WTC11 (cell line): ENCODE data around the gene ZC3H12A. TPM values are rescaled to one million over a fixed set of nuclear protein-coding genes. Genes with fewer than 3 reads are reported as not detected.

Experiments
- ATAC-seq: fragments of 200-7000 bp; cut with Tn5 transposase; 2 replicates; pipeline ENCODE4 v1.10.0; 2021; ENCODE audit warnings: mild to moderate bottlenecking, moderate library complexity
- CTCF ChIA-PET: fragments of 300-600 bp; sonication (Branson Sonifier 250); formaldehyde crosslinking; loops from one replicate; lab custom pipeline; 2021; ENCODE audit warnings: antibody characterized with exemption; lab: Charles Lee
- POLR2A ChIA-PET: fragments of 350-600 bp; sonication (Branson Sonifier 250); formaldehyde crosslinking; loops from one replicate; lab custom pipeline; 2021; ENCODE audit warnings: antibody characterized with exemption; lab: Charles Lee
- DNase-seq: peaks from one replicate; pipeline ENCODE4 v3.0.0; 2021; ENCODE audit warnings: low spot score
- H3K27ac Mint-ChIP-seq: 2 replicates; pipeline ENCODE4 v1.8.0; 2021; ENCODE audit warnings: mixed read lengths
- H3K27me3 Mint-ChIP-seq: 2 replicates; pipeline ENCODE4 v1.8.0; 2021; ENCODE audit warnings: low read depth, mild to moderate bottlenecking, moderate library complexity, mixed read lengths
- H3K36me3 Mint-ChIP-seq: 2 replicates; pipeline ENCODE4 v1.8.0; 2021; ENCODE audit warnings: mixed read lengths
- H3K4me1 Mint-ChIP-seq: 2 replicates; pipeline ENCODE4 v1.8.0; 2022; ENCODE audit warnings: mixed read lengths
- H3K4me3 Mint-ChIP-seq: 2 replicates; pipeline ENCODE4 v1.8.0; 2021; ENCODE audit warnings: mild to moderate bottlenecking, moderate library complexity, mixed read lengths
- H3K9me3 Mint-ChIP-seq: 2 replicates; pipeline ENCODE4 v1.8.0; 2021; ENCODE audit warnings: mixed read lengths
- EMX1 ChIP-seq: fragments of 250-450 bp; sonication (Bioruptor Pico); IDR thresholded peaks from 2 replicates; pipeline ENCODE4 v1.8.0; 2021; ENCODE audit warnings: mild to moderate bottlenecking
- ESRRA ChIP-seq: sonication (generic); formaldehyde crosslinking; IDR thresholded peaks from 2 replicates; pipeline ENCODE4 v1.8.1; 2022; ENCODE audit warnings: mild to moderate bottlenecking, missing genetic modification reagents, borderline replicate concordance
- ETV6 ChIP-seq: sonication (generic); formaldehyde crosslinking; IDR thresholded peaks from 2 replicates; pipeline ENCODE4 v1.8.1; 2022; ENCODE audit warnings: mild to moderate bottlenecking, missing genetic modification reagents
- FOXJ3 ChIP-seq: sonication (generic); formaldehyde crosslinking; IDR thresholded peaks from 2 replicates; pipeline ENCODE4 v1.9.0; 2021; ENCODE audit warnings: missing genetic modification reagents, mild to moderate bottlenecking, borderline replicate concordance
- FOXP1 ChIP-seq: sonication (generic); formaldehyde crosslinking; IDR thresholded peaks from 2 replicates; pipeline ENCODE4 v1.8.0; 2022; ENCODE audit warnings: missing genetic modification reagents, mild to moderate bottlenecking, moderate library complexity, borderline replicate concordance
- GRHL2 ChIP-seq: fragments of 250-450 bp; sonication (Bioruptor Pico); IDR thresholded peaks from 2 replicates; pipeline ENCODE4 v1.8.0; 2022; ENCODE audit warnings: mild to moderate bottlenecking, moderate library complexity; ENCODE audit not compliant: insufficient replicate concordance, severe bottlenecking
- GTF2I ChIP-seq: fragments of 250-450 bp; sonication (Bioruptor Pico); conservative IDR thresholded peaks from 2 replicates; pipeline ENCODE4 v1.4.0; 2021; ENCODE audit warnings: mild to moderate bottlenecking
- HMGA2 ChIP-seq: fragments of 250-450 bp; sonication (Bioruptor Pico); IDR thresholded peaks from 2 replicates; pipeline ENCODE4 v1.4.0; 2021; ENCODE audit warnings: mild to moderate bottlenecking, moderate library complexity
- MXD4 ChIP-seq: fragments of 250-450 bp; sonication (Bioruptor Pico); IDR thresholded peaks from 2 replicates; pipeline ENCODE4 v1.8.0; 2021; ENCODE audit warnings: mild to moderate bottlenecking, moderate library complexity, borderline replicate concordance
- NFYB ChIP-seq: sonication (generic); formaldehyde crosslinking; conservative IDR thresholded peaks from 2 replicates; pipeline ENCODE4 v1.8.0; 2022; ENCODE audit warnings: low read depth, missing genetic modification reagents
- NR2C2 ChIP-seq: sonication (generic); formaldehyde crosslinking; IDR thresholded peaks from 2 replicates; pipeline ENCODE4 v1.8.0; 2022; ENCODE audit warnings: mild to moderate bottlenecking, missing genetic modification reagents
- SOX15 ChIP-seq: fragments of 250-450 bp; sonication (Bioruptor Pico); IDR thresholded peaks from 2 replicates; pipeline ENCODE4 v1.9.0; 2021; ENCODE audit warnings: mild to moderate bottlenecking
- ZNF138 ChIP-seq: sonication (generic); formaldehyde crosslinking; conservative IDR thresholded peaks from 2 replicates; pipeline ENCODE4 v1.8.1; 2022; ENCODE audit warnings: mild to moderate bottlenecking, moderate library complexity, missing genetic modification reagents
- ZNF232 ChIP-seq: sonication (generic); formaldehyde crosslinking; IDR thresholded peaks from 2 replicates; pipeline ENCODE4 v1.8.0; 2022; ENCODE audit warnings: mild to moderate bottlenecking, missing genetic modification reagents
- ZNF263 ChIP-seq: sonication (generic); formaldehyde crosslinking; IDR thresholded peaks from 2 replicates; pipeline ENCODE4 v1.8.1; 2022; ENCODE audit warnings: low read depth, mild to moderate bottlenecking, moderate library complexity, missing genetic modification reagents
- ZNF396 ChIP-seq: fragments of 250-450 bp; sonication (Bioruptor Pico); IDR thresholded peaks from 2 replicates; pipeline ENCODE4 v1.8.0; 2021; ENCODE audit warnings: mild to moderate bottlenecking, moderate library complexity, borderline replicate concordance
- total RNA-seq: library from RNA; stranded (reverse); gene quantifications from 3 replicates; pipeline ENCODE4 v1.2.3, GENCODE V29; 2021
- TF ChIP-seq, protein P1 (sequence below): sonication (generic); formaldehyde crosslinking; IDR thresholded peaks from 2 replicates; pipeline ENCODE4 v1.8.1; 2022; ENCODE audit warnings: low read depth, mild to moderate bottlenecking, moderate library complexity, missing genetic modification reagents, borderline replicate concordance
- TF ChIP-seq, protein P2 (sequence below): sonication (generic); formaldehyde crosslinking; IDR thresholded peaks from 2 replicates; pipeline ENCODE4 v1.8.1; 2023; ENCODE audit warnings: mild to moderate bottlenecking, missing genetic modification reagents, moderate library complexity
- TF ChIP-seq, protein P3 (sequence below): fragments of 250-450 bp; sonication (Bioruptor Pico); IDR thresholded peaks from 2 replicates; pipeline ENCODE4 v1.9.0; 2021; ENCODE audit warnings: mild to moderate bottlenecking
- TF ChIP-seq, protein P4 (sequence below): sonication (generic); formaldehyde crosslinking; IDR thresholded peaks from 2 replicates; pipeline ENCODE4 v1.8.1; 2022; ENCODE audit warnings: mild to moderate bottlenecking, moderate library complexity, missing genetic modification reagents
- TF ChIP-seq, protein P5 (sequence below): fragments of 250-450 bp; sonication (Bioruptor Pico); IDR thresholded peaks from 2 replicates; pipeline ENCODE4 v1.9.0; 2021; ENCODE audit warnings: moderate library complexity, mild to moderate bottlenecking, inconsistent platforms, borderline replicate concordance
- TF ChIP-seq, protein P6 (sequence below): sonication (generic); formaldehyde crosslinking; IDR thresholded peaks from 2 replicates; pipeline ENCODE4 v1.8.1; 2022; ENCODE audit warnings: low read depth, missing genetic modification reagents, borderline replicate concordance
- TF ChIP-seq, protein P7 (sequence below): sonication (generic); formaldehyde crosslinking; IDR thresholded peaks from 2 replicates; pipeline ENCODE4 v1.8.1; 2023; ENCODE audit warnings: mild to moderate bottlenecking, missing genetic modification reagents
- TF ChIP-seq, protein P8 (sequence below): sonication (generic); formaldehyde crosslinking; IDR thresholded peaks from 2 replicates; pipeline ENCODE4 v1.8.1; 2022; ENCODE audit warnings: mild to moderate bottlenecking, missing genetic modification reagents, moderate library complexity, borderline replicate concordance
- TF ChIP-seq, protein P9 (sequence below): sonication (generic); formaldehyde crosslinking; conservative IDR thresholded peaks from 2 replicates; pipeline ENCODE4 v1.8.1; 2022; ENCODE audit warnings: mild to moderate bottlenecking, missing genetic modification reagents

The ZC3H12A gene
- total RNA-seq, 1 experiment from 2014 or later, result 10.9 TPM

DNA sequence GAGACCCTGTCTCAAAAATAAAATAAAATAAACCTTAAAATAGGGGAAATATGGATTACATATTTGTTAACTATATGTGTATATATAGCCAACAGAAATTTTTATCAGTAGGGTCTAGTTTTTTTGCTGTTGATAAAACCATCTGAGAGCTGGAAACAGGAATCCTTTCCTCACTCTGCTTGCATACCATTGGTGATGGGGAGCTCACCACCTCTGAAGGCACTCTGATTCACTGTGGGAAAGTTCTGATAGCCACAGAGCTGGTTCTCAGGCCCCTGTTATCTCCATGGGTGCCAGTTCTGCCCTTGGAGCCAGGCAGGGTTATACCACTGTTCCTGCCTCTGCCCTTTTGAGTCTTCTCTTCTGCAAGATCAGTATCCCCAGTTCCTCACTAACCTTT, 17.8 kb upstream of the ZC3H12A start:
- no peak overlapping the region for H3K27ac Mint-ChIP-seq
- H3K4me1 Mint-ChIP-seq, result peaks cover 29% of the 10 kb centered on the region
- TF ChIP-seq FOXP1 (CRISPR knock-in tag), result no peak
- TF ChIP-seq HMGA2 (CRISPR knock-in tag), result no peak
- TF ChIP-seq ZNF263, result no peak
- TF ChIP-seq, protein P1, sequence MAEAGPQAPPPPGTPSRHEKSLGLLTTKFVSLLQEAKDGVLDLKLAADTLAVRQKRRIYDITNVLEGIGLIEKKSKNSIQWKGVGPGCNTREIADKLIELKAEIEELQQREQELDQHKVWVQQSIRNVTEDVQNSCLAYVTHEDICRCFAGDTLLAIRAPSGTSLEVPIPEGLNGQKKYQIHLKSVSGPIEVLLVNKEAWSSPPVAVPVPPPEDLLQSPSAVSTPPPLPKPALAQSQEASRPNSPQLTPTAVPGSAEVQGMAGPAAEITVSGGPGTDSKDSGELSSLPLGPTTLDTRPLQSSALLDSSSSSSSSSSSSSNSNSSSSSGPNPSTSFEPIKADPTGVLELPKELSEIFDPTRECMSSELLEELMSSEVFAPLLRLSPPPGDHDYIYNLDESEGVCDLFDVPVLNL (CRISPR knock-in tag), result no peak
- no peak for TF ChIP-seq NR2C2
- TF ChIP-seq GRHL2 (CRISPR knock-in tag), result no peak
- no peak for TF ChIP-seq EMX1 (CRISPR knock-in tag)
- no peak for TF ChIP-seq GTF2I (CRISPR knock-in tag)
- TF ChIP-seq, protein P2, sequence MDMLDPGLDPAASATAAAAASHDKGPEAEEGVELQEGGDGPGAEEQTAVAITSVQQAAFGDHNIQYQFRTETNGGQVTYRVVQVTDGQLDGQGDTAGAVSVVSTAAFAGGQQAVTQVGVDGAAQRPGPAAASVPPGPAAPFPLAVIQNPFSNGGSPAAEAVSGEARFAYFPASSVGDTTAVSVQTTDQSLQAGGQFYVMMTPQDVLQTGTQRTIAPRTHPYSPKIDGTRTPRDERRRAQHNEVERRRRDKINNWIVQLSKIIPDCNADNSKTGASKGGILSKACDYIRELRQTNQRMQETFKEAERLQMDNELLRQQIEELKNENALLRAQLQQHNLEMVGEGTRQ (CRISPR knock-in tag), result no peak
- TF ChIP-seq, protein P3, sequence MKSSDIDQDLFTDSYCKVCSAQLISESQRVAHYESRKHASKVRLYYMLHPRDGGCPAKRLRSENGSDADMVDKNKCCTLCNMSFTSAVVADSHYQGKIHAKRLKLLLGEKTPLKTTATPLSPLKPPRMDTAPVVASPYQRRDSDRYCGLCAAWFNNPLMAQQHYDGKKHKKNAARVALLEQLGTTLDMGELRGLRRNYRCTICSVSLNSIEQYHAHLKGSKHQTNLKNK, result no peak
- TF ChIP-seq FOXJ3, result no peak
- TF ChIP-seq, protein P4, sequence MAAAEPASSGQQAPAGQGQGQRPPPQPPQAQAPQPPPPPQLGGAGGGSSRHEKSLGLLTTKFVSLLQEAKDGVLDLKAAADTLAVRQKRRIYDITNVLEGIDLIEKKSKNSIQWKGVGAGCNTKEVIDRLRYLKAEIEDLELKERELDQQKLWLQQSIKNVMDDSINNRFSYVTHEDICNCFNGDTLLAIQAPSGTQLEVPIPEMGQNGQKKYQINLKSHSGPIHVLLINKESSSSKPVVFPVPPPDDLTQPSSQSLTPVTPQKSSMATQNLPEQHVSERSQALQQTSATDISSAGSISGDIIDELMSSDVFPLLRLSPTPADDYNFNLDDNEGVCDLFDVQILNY (CRISPR knock-in tag), result no peak
- TF ChIP-seq, protein P5, sequence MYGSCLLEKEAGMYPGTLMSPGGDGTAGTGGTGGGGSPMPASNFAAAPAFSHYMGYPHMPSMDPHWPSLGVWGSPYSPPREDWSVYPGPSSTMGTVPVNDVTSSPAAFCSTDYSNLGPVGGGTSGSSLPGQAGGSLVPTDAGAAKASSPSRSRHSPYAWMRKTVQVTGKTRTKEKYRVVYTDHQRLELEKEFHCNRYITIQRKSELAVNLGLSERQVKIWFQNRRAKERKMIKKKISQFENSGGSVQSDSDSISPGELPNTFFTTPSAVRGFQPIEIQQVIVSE (CRISPR knock-in tag), result no peak
- TF ChIP-seq, protein P6, sequence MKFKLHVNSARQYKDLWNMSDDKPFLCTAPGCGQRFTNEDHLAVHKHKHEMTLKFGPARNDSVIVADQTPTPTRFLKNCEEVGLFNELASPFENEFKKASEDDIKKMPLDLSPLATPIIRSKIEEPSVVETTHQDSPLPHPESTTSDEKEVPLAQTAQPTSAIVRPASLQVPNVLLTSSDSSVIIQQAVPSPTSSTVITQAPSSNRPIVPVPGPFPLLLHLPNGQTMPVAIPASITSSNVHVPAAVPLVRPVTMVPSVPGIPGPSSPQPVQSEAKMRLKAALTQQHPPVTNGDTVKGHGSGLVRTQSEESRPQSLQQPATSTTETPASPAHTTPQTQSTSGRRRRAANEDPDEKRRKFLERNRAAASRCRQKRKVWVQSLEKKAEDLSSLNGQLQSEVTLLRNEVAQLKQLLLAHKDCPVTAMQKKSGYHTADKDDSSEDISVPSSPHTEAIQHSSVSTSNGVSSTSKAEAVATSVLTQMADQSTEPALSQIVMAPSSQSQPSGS, result no peak
- no peak for TF ChIP-seq SOX15 (CRISPR knock-in tag)
- no peak for TF ChIP-seq ZNF138 (CRISPR knock-in tag)
- TF ChIP-seq, protein P7, sequence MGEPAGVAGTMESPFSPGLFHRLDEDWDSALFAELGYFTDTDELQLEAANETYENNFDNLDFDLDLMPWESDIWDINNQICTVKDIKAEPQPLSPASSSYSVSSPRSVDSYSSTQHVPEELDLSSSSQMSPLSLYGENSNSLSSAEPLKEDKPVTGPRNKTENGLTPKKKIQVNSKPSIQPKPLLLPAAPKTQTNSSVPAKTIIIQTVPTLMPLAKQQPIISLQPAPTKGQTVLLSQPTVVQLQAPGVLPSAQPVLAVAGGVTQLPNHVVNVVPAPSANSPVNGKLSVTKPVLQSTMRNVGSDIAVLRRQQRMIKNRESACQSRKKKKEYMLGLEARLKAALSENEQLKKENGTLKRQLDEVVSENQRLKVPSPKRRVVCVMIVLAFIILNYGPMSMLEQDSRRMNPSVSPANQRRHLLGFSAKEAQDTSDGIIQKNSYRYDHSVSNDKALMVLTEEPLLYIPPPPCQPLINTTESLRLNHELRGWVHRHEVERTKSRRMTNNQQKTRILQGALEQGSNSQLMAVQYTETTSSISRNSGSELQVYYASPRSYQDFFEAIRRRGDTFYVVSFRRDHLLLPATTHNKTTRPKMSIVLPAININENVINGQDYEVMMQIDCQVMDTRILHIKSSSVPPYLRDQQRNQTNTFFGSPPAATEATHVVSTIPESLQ (CRISPR knock-in tag), result no peak
- TF ChIP-seq ESRRA, result no peak
- TF ChIP-seq ETV6 (CRISPR knock-in tag), result no peak
- ATAC-seq (no peak), DNase-seq (no peak)
- H3K9me3 Mint-ChIP-seq, result no peaks in the 10 kb centered on the region
- no peak overlapping the region for H3K4me3 Mint-ChIP-seq
- H3K36me3 Mint-ChIP-seq, result no peaks in the 10 kb centered on the region
- H3K27me3 Mint-ChIP-seq, result no peaks in the 10 kb centered on the region
- POLR2A ChIA-PET, result no interaction called here
- CTCF ChIA-PET, result interaction anchor here (1.1 to 14.1 kb wide), 3 partner anchors 19 to 58 kb away, joined by 4 to 279 read pairs (median 8); partner anchors contain the start of gene MEAF6

DNA sequence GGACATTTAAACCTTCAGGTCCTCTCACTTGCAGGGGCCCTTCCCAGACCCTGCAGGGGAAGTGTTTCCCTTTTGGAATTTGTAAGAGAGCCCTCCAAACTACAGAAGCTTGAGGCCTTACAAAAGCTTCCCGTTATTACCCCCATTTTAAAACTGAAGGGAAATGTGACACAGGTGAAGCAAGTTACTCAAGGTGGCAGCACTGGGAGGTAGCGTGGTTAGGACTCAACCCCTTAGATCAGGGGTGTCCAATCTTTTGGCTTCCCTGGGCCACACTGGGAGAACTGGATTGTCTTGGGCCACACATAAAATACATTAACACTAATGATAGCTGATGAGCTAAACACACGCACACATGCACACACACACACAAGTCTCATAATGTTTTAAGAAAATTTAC, 15.8 kb upstream of the ZC3H12A start:
- H3K36me3 Mint-ChIP-seq, result no peaks in the 10 kb centered on the region
- peaks cover 11% of the 10 kb centered on the region for H3K4me1 Mint-ChIP-seq
- H3K4me3 Mint-ChIP-seq, result no peak overlapping the region
- H3K9me3 Mint-ChIP-seq, result no peaks in the 10 kb centered on the region
- peak; percentile 59 for ATAC-seq
- ChIA-PET CTCF (interaction anchor here (0.6 to 14.1 kb wide), 11 partner anchors 11 to 65 kb away, joined by 3 to 279 read pairs (median 6); partner anchors contain the start of genes MEAF6 and ZC3H12A), POLR2A (interaction anchor here (0.6 kb wide), 1 partner anchor 15 kb away, joined by 4 read pairs; the partner anchor contains the start of gene ZC3H12A)
- no peaks in the 10 kb centered on the region for H3K27me3 Mint-ChIP-seq
- DNase-seq, result no peak
- no peak overlapping the region for H3K27ac Mint-ChIP-seq
- TF ChIP-seq, protein P8, sequence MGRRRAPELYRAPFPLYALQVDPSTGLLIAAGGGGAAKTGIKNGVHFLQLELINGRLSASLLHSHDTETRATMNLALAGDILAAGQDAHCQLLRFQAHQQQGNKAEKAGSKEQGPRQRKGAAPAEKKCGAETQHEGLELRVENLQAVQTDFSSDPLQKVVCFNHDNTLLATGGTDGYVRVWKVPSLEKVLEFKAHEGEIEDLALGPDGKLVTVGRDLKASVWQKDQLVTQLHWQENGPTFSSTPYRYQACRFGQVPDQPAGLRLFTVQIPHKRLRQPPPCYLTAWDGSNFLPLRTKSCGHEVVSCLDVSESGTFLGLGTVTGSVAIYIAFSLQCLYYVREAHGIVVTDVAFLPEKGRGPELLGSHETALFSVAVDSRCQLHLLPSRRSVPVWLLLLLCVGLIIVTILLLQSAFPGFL (CRISPR knock-in tag), result no peak
- TF ChIP-seq, protein P9, sequence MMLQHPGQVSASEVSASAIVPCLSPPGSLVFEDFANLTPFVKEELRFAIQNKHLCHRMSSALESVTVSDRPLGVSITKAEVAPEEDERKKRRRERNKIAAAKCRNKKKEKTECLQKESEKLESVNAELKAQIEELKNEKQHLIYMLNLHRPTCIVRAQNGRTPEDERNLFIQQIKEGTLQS (CRISPR knock-in tag), result no peak
- TF ChIP-seq MXD4 (CRISPR knock-in tag), result no peak
- TF ChIP-seq ZNF396 (CRISPR knock-in tag), result no peak
- no peak for TF ChIP-seq NFYB (CRISPR knock-in tag)
- no peak for TF ChIP-seq FOXP1 (CRISPR knock-in tag)
- TF ChIP-seq ZNF232 (CRISPR knock-in tag), result no peak
